Spleen (tissue), 7 donors: ENCODE results near the gene SETD1B.

ENCODE experiments used
- CTCF ChIP-seq, 11 experiments: fragments of 200-600 bp in 7 of 11; fragments of 450-650 bp in 4 of 11; sonication (generic) in 4 of 11; IDR thresholded peaks in 8 of 11; conservative IDR thresholded peaks in 3 of 11; 1 replicate in 7 of 11; 2 replicates in 4 of 11; pipeline versions ENCODE4 v1.4.0 to v1.8.0; 2016 to 2021; ENCODE audit warnings: antibody characterized with exemption in 11 of 11, inconsistent platforms in 4 of 11, mild to moderate bottlenecking in 1 of 11
- POLR2A ChIP-seq, 3 donors: fragments of 450-650 bp; IDR thresholded peaks; one replicate each; pipeline ENCODE4 v1.5.1; 2017; ENCODE audit warnings: antibody characterized with exemption in 3 of 3, mild to moderate bottlenecking in 1 of 3
- POLR2AphosphoS5 ChIP-seq, 3 donors: sonication (generic); formaldehyde crosslinking; IDR thresholded peaks; one replicate each; pipeline ENCODE4 v1.5.1; 2017; ENCODE audit warnings: antibody characterized with exemption in 3 of 3
- donor health status: DM: no; HTN: no; CAD: no; lungs with moderate emphysema.
- donor health status: DM: no; HTN: no; CAD: no.
- donor health status: DM: no; HTN: no; CAD: no.

GRCh38 chr12:121825041-121825523, 21.3 kb downstream of the SETD1B start:
- TF ChIP-seq CTCF (IDR thresholded peaks at IDR 0.05 in 8 of 11, conservative IDR thresholded peaks at IDR 0.05 in 3 of 11) (no peak), POLR2AphosphoS5 (IDR thresholded peaks at IDR 0.05) (peak; percentile 33 to 71 (median 34)), POLR2A (IDR thresholded peaks at IDR 0.05) (no peak)
